Neural crest cell (in vitro differentiated cells): Measurements from ENCODE around the gene MPPE1. TPM values are rescaled to one million over a fixed set of nuclear protein-coding genes. Genes with fewer than 3 reads are reported as not detected.
A peak's percentile ranks its signal among the peaks of the same experiment; 100 is the strongest.

Source experiments
- DNase-seq: peaks from one replicate; pipeline ENCODE4 v3.0.0; 2021; ENCODE audit warnings: low read depth, mixed read lengths, low spot score
- H3K27ac Mint-ChIP-seq: one replicate; pipeline ENCODE4 v1.8.0; 2021; ENCODE audit warnings: mild to moderate bottlenecking, mixed read lengths; ENCODE audit not compliant: unreplicated experiment
- H3K27me3 Mint-ChIP-seq: 2 replicates; pipeline ENCODE4 v1.8.0; 2021; ENCODE audit warnings: low read depth, mild to moderate bottlenecking, mixed read lengths
- H3K36me3 Mint-ChIP-seq: 2 replicates; pipeline ENCODE4 v1.8.0; 2021; ENCODE audit warnings: low read depth, mild to moderate bottlenecking, mixed read lengths
- H3K4me1 Mint-ChIP-seq: 2 replicates; pipeline ENCODE4 v1.8.0; 2021; ENCODE audit warnings: mixed read lengths
- H3K4me3 Mint-ChIP-seq: one replicate; pipeline ENCODE4 v1.8.0; 2021; ENCODE audit warnings: mild to moderate bottlenecking, mixed read lengths
- H3K9me3 Mint-ChIP-seq: 2 replicates; pipeline ENCODE4 v1.8.0; 2021; ENCODE audit warnings: mixed read lengths
- total RNA-seq: library from RNA; stranded (reverse); gene quantifications from 2 replicates; pipeline ENCODE4 v1.2.1, GENCODE V29; 2021
- TF ChIP-seq, protein P1 (sequence below): fragments of 200-600 bp; sonication (generic); conservative IDR thresholded peaks from 2 replicates; pipeline ENCODE4 v1.5.0; 2021; ENCODE audit warnings: antibody characterized with exemption, mild to moderate bottlenecking

MPPE1 gene
- total RNA-seq, 1 donor from 2014 or later = 22.8 TPM

DNA sequence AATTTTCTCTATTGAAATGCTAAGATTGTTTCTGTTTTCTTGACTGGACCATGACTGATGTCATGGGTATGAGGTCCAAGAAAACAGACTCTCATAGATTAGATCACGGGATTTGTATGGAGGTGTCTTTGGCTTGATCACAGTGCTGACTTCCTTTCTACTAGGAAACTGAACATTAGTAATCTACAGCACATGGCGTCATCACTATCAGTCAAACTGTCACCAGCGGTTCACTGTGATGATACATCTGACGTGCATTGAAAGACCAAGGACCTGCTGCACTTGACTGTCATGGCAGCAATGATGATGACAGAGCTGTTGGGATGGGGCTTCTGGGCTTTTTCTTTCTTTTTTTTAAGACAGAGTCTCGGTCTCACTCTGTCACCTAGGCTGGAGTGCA lies 45.0 kb upstream of the MPPE1 start:
- Mint-ChIP-seq H3K27me3 (no peaks in the 10 kb centered on the region), H3K4me1 (peaks cover 16% of the 10 kb centered on the region), H3K27ac (no peak overlapping the region), H3K9me3 (no peaks in the 10 kb centered on the region), H3K36me3 (no peaks in the 10 kb centered on the region), H3K4me3 (no peak overlapping the region)
- TF ChIP-seq, protein P1, sequence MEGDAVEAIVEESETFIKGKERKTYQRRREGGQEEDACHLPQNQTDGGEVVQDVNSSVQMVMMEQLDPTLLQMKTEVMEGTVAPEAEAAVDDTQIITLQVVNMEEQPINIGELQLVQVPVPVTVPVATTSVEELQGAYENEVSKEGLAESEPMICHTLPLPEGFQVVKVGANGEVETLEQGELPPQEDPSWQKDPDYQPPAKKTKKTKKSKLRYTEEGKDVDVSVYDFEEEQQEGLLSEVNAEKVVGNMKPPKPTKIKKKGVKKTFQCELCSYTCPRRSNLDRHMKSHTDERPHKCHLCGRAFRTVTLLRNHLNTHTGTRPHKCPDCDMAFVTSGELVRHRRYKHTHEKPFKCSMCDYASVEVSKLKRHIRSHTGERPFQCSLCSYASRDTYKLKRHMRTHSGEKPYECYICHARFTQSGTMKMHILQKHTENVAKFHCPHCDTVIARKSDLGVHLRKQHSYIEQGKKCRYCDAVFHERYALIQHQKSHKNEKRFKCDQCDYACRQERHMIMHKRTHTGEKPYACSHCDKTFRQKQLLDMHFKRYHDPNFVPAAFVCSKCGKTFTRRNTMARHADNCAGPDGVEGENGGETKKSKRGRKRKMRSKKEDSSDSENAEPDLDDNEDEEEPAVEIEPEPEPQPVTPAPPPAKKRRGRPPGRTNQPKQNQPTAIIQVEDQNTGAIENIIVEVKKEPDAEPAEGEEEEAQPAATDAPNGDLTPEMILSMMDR = no peak
- DNase-seq = no peak

DNA sequence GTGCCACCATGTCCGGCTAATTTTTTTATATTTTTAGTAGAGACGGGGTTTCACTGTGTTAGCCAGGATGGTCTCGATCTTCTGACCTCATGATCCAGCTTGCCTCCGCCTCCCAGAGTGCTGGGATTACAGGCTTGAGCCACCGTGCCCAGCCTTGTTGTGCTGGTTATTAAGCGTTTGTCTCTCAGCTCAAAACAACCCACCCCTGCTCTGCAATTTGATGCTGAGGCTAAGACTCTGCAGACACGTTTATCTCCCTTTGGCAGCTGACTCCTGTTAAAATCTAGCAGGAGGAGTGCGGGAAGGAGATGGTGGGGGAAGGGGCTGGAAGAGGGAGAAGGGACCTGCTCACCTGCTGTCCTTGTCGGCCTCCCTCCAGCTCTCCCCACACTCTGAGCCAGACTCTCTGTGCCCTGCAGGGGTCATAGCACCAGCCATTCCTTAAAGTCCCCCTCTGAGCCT lies 43.3 kb upstream of the MPPE1 start:
- Mint-ChIP-seq H3K4me3 (no peak overlapping the region), H3K9me3 (no peaks in the 10 kb centered on the region), H3K27me3 (no peaks in the 10 kb centered on the region), H3K27ac (no peak overlapping the region), H3K36me3 (no peaks in the 10 kb centered on the region), H3K4me1 (peaks cover 14% of the 10 kb centered on the region)
- TF ChIP-seq, protein P1 = no peak
- no peak for DNase-seq

DNA sequence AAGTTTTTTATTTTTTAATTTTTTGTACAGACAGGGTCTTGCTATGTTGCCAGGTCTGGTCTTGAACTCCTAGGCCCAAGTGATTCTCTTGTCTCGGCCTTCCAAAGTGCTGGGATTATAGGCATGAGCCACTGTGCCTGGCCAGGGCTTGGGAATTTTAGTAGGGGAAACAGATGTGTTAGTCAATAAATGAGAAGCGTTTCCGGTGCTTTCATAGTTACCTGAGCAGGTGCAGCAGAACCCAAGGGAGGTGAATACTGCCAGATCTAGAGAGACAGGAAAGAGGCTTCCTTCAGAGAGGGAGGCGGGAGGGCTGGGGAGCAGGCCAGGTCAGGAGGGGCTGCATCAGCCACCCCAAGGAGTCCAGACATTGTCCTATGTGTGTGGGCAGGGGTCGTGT lies 42.7 kb upstream of the MPPE1 start:
- no peak for DNase-seq
- H3K4me1 Mint-ChIP-seq = peaks cover 16% of the 10 kb centered on the region
- no peaks in the 10 kb centered on the region for H3K9me3 Mint-ChIP-seq
- no peaks in the 10 kb centered on the region for H3K36me3 Mint-ChIP-seq
- no peak overlapping the region for H3K4me3 Mint-ChIP-seq
- H3K27ac Mint-ChIP-seq = no peak overlapping the region
- H3K27me3 Mint-ChIP-seq = no peaks in the 10 kb centered on the region
- TF ChIP-seq, protein P1 = no peak

DNA sequence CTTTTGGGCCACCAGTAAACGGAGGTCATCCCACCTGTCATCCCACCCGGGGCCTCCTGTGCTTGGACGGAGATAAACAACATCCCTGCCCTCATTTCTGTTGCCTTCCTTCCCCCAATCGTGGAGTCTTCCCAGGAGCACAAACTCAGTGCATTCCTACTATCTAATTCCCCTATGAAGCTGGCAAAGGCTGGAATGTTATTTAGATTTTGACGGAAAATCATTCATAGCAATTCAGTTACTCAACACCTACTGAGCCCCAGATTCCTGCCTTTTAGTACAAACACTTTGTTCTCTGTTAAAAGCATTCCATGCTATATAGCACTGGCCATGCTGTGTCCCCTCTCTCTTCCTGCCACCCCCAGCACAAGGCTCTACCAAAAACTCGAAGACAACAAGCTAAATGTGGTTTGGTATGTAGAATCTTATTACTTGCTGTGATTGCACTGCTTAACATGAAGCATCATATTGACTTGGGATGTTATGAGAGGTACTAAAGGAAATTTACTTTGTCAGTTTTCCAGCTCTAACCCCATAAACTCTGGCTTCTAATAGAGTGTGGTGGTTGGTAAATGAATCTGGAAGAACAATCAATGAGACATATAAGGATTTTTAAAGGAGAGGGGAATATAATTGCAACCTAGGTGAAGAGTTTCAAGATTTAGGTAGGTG lies 40.9 kb upstream of the MPPE1 start:
- Mint-ChIP-seq H3K4me3 (no peak overlapping the region), H3K27ac (no peak overlapping the region), H3K36me3 (no peaks in the 10 kb centered on the region), H3K9me3 (no peaks in the 10 kb centered on the region), H3K27me3 (no peaks in the 10 kb centered on the region), H3K4me1 (peaks cover 11% of the 10 kb centered on the region)
- TF ChIP-seq, protein P1 = no peak
- DNase-seq = no peak

DNA sequence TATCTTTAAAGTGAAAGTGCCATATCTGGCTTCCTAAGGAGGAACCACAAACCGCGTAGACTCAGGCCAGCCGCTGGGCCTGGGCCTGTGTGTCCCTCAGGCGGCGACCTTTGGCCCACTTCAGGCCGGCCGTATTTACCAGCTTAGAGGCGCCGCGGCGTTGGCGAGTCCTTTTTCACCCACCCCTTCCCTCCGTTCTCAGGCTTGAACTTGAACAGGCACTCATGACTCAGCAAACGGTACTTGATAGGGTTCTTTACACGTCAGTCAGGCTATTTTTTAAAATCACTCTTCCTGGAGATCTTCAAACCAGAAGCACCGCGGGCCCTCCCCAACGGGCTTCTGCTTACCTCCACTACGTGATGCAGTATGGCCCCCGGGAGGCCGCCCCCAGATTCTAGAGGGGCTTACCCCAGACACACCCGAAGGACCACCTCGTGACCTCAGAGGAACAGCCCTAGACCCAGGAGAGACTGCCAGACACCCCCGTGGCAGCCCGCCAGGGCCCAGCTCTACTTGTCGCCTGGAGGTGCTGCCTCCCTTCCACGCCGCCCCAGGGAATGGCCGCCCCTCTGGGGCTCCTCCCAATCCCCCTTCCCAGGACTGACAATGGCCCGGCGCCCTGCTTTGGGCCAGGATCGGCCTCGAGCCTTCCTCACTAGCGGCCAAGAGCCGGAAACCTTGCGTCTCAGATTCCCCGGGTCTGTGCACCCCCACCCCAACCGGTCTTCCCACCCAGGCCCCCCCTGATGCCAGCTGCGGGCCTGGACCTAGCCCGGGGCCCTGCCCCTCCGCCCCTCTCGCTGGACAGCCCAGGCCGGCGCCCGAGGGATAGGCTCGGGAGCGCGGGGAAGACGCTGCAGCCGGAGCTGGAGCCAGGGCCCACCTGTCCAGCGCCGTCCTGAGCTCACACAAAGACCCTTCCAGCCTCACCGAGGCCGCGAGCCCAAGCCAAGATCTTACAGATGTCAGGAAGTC lies 39.4 kb upstream of the MPPE1 start:
- Mint-ChIP-seq H3K9me3 (no peaks in the 10 kb centered on the region), H3K4me3 (peak overlapping the region; percentile 85), H3K36me3 (no peaks in the 10 kb centered on the region), H3K27me3 (no peaks in the 10 kb centered on the region), H3K4me1 (peaks cover 11% of the 10 kb centered on the region), H3K27ac (peak overlapping the region; percentile 71)
- peak; percentile 55 for DNase-seq
- TF ChIP-seq, protein P1 = no peak
